Stimulated activated CD4-positive, alpha-beta T cell treated with anti-CD3 and anti-CD28 coated beads, Interleukin-1b, Interleukin-23, amount 100 ng/mL, for 1 hour (primary cell): ENCODE data around the gene CSTB.

ENCODE experiments used
- DNase-seq, 2 donors: peaks; one replicate each; pipeline ENCODE4 v3.0.0-alpha.2; 2020; ENCODE audit warnings: low read depth in 2 of 2

Gene CSTB

GRCh38 chr21:43767984-43768867 lies 7.9 kb downstream of the CSTB start:
- no peak for DNase-seq

- no peak for DNase-seq
Measured at GRCh38 chr21:43767498-43767983, 8.6 kb downstream of the CSTB start.

- no peak for DNase-seq
Measured at GRCh38 chr21:43766734-43767497, 9.2 kb downstream of the CSTB start.

GRCh38 chr21:43764576-43765495 lies 11.3 kb downstream of the CSTB start:
- no peak for DNase-seq

GRCh38 chr21:43763901-43764523 lies 12.1 kb downstream of the CSTB start:
- DNase-seq, result no peak

GRCh38 chr21:43762303-43763128 lies 13.6 kb downstream of the CSTB start:
- no peak for DNase-seq

GRCh38 chr21:43761886-43762285 lies 14.2 kb downstream of the CSTB start:
- DNase-seq, result no peak

GRCh38 chr21:43760391-43760958 lies 15.6 kb downstream of the CSTB start:
- DNase-seq, result no peak

GRCh38 chr21:43759651-43760050 lies 16.5 kb downstream of the CSTB start:
- DNase-seq, result no peak

- DNase-seq, result no peak
Measured at GRCh38 chr21:43758811-43759210, 17.3 kb downstream of the CSTB start.

GRCh38 chr21:43758111-43758641 lies 17.9 kb downstream of the CSTB start:
- DNase-seq, result no peak

- no peak for DNase-seq
Measured at GRCh38 chr21:43757601-43758000, 18.5 kb downstream of the CSTB start.

- no peak for DNase-seq
Measured at GRCh38 chr21:43755820-43756594, 20.1 kb downstream of the CSTB start.

GRCh38 chr21:43754948-43755781 lies 20.9 kb downstream of the CSTB start:
- DNase-seq, result no peak

GRCh38 chr21:43753439-43753799 lies 22.7 kb downstream of the CSTB start:
- DNase-seq, result no peak

- no peak for DNase-seq
Measured at GRCh38 chr21:43752758-43753438, 23.2 kb downstream of the CSTB start.

- DNase-seq, result no peak
Measured at GRCh38 chr21:43751955-43752591, 24.0 kb downstream of the CSTB start.
